ENCODE results near the gene CABP4.

DNA sequence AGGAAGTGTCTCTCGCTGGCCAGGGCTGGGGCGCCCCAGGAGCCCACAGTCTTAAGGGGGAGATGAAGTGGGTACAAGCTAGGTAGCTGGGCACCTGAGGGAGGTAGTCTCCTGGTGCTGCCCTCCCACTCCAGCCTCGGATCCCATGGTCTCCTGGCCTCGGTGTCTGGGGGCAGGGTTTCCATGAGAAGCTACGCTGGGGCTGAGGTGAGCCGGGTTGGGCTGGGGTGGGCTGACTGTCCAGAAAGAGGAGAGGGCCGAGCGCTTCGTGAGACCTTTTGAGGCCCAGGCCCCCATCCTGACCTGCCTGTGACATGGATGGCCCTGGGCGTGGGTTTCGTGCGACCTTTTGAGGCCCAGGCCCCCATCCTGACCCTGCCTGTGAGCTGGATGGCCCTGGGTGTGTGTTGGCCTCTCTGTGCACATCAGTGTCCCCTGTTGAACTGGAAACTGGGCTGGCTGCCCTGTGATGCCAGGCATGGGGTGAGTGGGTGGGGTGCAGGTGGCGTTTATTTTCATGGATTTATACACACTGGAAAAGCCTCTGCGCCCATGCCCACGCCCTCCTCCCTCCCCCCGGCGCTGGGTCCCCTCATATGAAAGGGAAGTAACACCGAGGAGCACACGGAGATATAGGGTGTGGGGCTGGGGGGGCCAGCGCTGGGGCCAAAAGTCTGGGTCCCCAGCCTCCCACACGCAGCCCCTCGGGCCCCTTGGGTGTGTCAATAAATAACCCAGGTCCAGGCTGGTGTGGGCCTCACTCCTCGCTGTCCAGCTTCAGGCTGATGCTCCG lies 36.3 kb downstream of the CABP4 start:
- TF ChIP-seq, protein P1, sequence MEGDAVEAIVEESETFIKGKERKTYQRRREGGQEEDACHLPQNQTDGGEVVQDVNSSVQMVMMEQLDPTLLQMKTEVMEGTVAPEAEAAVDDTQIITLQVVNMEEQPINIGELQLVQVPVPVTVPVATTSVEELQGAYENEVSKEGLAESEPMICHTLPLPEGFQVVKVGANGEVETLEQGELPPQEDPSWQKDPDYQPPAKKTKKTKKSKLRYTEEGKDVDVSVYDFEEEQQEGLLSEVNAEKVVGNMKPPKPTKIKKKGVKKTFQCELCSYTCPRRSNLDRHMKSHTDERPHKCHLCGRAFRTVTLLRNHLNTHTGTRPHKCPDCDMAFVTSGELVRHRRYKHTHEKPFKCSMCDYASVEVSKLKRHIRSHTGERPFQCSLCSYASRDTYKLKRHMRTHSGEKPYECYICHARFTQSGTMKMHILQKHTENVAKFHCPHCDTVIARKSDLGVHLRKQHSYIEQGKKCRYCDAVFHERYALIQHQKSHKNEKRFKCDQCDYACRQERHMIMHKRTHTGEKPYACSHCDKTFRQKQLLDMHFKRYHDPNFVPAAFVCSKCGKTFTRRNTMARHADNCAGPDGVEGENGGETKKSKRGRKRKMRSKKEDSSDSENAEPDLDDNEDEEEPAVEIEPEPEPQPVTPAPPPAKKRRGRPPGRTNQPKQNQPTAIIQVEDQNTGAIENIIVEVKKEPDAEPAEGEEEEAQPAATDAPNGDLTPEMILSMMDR (IDR thresholded peaks at IDR 0.05) = no peak
- no peak for TF ChIP-seq EZH2 (IDR thresholded peaks at IDR 0.05; ENCODE audit: borderline replicate concordance, insufficient read depth, low read depth, low read length, poor library complexity, severe bottlenecking)

Measured in B cell (primary cell).